Measurements from ENCODE around the gene DOK3. TPM values are rescaled to one million over a fixed set of nuclear protein-coding genes. Genes with fewer than 3 reads are reported as not detected.

Gene DOK3
- total RNA-seq, 4 donors from 2014 or later = 0.60 to 17.2 (median 7.8) TPM

DNA sequence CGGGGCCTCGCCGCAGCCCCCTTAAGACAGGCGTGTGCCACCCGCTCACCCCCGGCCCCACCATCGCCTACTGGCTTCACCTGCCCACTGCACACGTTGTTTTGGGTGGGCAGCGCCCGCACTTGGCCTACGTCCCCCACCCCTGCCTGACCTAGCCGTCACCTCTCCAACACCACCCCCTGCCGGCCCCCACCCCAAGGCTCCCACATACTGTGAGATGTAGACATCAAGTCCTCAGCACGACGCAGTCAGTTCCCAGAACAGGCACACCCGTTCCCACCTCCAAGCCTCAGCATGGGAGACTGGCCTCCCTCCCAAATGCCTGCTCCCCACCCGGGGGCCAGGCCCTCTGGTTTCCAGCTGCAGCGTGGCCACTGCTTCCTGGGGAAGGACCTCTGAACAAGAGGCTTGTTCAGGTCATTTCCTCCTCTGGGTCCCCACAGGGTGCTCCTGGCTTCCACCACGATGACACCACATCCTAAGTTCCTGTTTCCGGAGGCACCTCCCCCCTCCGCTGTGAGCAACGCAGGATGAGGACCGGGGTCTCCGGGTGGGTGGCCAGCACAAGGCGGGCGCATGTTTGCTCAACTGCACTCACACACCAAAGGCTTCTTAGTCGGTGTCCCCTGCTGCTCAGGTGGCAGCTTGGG is 47.5 kb downstream of the DOK3 start:
- no peak overlapping the region for H3K4me3 ChIP-seq
- peaks cover 0 to 1% (median 0%) of the 10 kb centered on the region in 4 donors for H3K4me1 ChIP-seq
- H3K9me3 ChIP-seq = no peaks in the 10 kb centered on the region
- intact Hi-C loops (cut with DNase I; ENCODE audit: low total_unique reads) (no loop called here), in situ Hi-C loops (cut with MboI; ENCODE audit: low pct_ligation_motif_present in 1 of 4, low pct_unique_long_range_greater_than_20kb in 1 of 4, low sequenced_read_pairs in 3 of 4) (loop anchor here in 1 of 4 donors (25.0 kb wide), 1 partner anchor 150 kb away; the partner anchor contains the start of genes MXD3, PRELID1 and RAB24)
- no peak for DNase-seq
- no peak overlapping the region for H3K27ac ChIP-seq
- no peak for TF ChIP-seq POLR2A (IDR thresholded peaks at IDR 0.05)
- TF ChIP-seq, protein P1, sequence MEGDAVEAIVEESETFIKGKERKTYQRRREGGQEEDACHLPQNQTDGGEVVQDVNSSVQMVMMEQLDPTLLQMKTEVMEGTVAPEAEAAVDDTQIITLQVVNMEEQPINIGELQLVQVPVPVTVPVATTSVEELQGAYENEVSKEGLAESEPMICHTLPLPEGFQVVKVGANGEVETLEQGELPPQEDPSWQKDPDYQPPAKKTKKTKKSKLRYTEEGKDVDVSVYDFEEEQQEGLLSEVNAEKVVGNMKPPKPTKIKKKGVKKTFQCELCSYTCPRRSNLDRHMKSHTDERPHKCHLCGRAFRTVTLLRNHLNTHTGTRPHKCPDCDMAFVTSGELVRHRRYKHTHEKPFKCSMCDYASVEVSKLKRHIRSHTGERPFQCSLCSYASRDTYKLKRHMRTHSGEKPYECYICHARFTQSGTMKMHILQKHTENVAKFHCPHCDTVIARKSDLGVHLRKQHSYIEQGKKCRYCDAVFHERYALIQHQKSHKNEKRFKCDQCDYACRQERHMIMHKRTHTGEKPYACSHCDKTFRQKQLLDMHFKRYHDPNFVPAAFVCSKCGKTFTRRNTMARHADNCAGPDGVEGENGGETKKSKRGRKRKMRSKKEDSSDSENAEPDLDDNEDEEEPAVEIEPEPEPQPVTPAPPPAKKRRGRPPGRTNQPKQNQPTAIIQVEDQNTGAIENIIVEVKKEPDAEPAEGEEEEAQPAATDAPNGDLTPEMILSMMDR (IDR thresholded peaks at IDR 0.05) = no peak
- TF ChIP-seq EP300 (IDR thresholded peaks at IDR 0.05; ENCODE audit: low read depth) = no peak
- no peak for TF ChIP-seq POLR2AphosphoS5 (IDR thresholded peaks at IDR 0.05)
- H3K27me3 ChIP-seq = no peaks in the 10 kb centered on the region
- 81% methylated on average over 27 of the region's 27 CpGs; no CpG with 5 or more reads in 1 of the 2 donors for WGBS, 2 donors (ENCODE audit: low coverage in 1 of 2)
- no peaks in the 10 kb centered on the region for H3K36me3 ChIP-seq

DNA sequence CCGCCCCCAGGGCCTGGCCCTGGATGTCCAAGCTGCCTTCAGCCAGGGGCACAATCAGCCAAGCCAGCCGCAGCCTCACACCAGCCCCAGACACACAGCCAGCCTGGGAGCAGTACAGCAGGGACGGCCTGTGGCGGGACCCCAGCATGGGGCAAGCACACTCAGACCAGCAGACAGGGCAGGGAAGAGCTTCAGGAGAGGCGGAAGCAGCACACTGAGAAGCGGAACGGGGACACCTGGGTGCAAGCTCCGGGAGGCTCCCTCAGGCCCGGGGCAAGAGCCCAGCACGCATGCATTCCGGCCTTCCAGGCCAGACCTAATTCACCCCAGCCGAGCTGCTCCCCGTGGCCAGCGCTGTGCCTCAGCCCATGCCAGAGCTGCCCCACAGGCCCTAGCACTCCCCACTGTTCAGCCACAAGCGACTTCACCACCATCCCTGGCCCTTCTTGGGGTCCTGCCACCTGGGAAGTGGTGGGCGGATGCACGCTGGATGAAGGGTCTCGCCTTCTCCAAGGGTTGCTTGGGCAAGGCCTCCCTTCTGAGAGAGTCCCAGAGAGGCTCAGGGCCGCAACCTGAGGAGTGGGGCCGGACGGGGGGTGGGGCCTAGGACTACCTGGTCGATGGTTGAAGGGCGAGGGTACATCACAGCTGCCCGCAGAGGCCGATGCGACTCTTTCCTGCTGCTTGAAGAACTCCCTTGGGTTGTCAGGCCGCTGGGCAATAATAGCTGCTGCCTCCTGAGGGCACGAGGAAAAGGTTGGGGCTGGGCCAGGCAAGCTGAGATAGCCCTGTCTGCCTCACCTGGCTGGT is 49.6 kb downstream of the DOK3 start:
- H3K9me3 ChIP-seq = no peaks in the 10 kb centered on the region
- peaks cover 5 to 17% (median 15%) of the 10 kb centered on the region in 4 donors for H3K4me1 ChIP-seq
- H3K27ac ChIP-seq = no peak overlapping the region
- no peak overlapping the region for H3K4me3 ChIP-seq
- no peak for TF ChIP-seq POLR2A (IDR thresholded peaks at IDR 0.05)
- no peak for TF ChIP-seq POLR2AphosphoS5 (IDR thresholded peaks at IDR 0.05)
- intact Hi-C loops (cut with DNase I; ENCODE audit: low total_unique reads) = loop anchor here (10.0 kb wide), 1 partner anchor 145 kb away; the partner anchor contains the start of gene MXD3
- H3K27me3 ChIP-seq = no peaks in the 10 kb centered on the region
- no peaks in the 10 kb centered on the region for H3K36me3 ChIP-seq
- DNase-seq = no peak
- in situ Hi-C loops (cut with MboI; ENCODE audit: low pct_ligation_motif_present in 1 of 4, low pct_unique_long_range_greater_than_20kb in 1 of 4, low sequenced_read_pairs in 3 of 4) = loop anchor here in 2 of 4 donors (5.0 to 25.0 kb wide), 2 partner anchors 68 to 148 kb away; partner anchors contain the start of genes MXD3 (in 1 of the 2), PRELID1 (in 1 of the 2) and RAB24 (in 1 of the 2)
- WGBS, 2 donors (ENCODE audit: low coverage in 1 of 2) = 92% methylated on average over 28 of the region's 28 CpGs; no CpG with 5 or more reads in 1 of the 2 donors

DNA sequence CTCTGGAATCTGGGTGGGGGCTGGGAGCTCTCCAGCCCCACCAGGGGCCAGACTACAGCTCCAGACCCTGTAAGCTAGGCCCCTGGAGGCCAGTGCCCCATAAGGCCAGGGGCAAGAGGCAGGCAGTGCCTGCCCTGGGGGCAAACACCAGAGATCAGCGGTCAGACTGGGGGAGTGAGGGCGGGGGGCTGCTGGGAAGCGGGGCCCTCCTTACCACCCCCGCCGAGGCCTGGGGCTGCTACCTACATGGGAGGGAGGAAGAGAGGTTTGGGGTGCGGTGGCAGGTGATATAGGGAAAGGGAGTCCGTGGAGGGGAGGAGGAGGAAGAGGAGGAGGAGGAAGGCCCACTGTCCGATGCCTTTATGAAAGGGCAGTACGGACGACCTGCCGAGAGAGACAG is 50.3 kb downstream of the DOK3 start:
- no peaks in the 10 kb centered on the region for H3K27me3 ChIP-seq
- no peak for TF ChIP-seq POLR2A (IDR thresholded peaks at IDR 0.05)
- TF ChIP-seq EP300 (IDR thresholded peaks at IDR 0.05; ENCODE audit: low read depth) = no peak
- TF ChIP-seq, protein P1 (IDR thresholded peaks at IDR 0.05) = no peak
- no peak for TF ChIP-seq POLR2AphosphoS5 (IDR thresholded peaks at IDR 0.05)
- H3K27ac ChIP-seq = no peak overlapping the region
- no peaks in the 10 kb centered on the region for H3K9me3 ChIP-seq
- intact Hi-C loops (cut with DNase I; ENCODE audit: low total_unique reads) = loop anchor here (10.0 kb wide), 1 partner anchor 145 kb away; the partner anchor contains the start of gene MXD3
- in situ Hi-C loops (cut with MboI; ENCODE audit: low pct_ligation_motif_present in 1 of 4, low pct_unique_long_range_greater_than_20kb in 1 of 4, low sequenced_read_pairs in 3 of 4) = loop anchor here in 2 of 4 donors (5.0 to 25.0 kb wide), 2 partner anchors 67 to 147 kb away; partner anchors contain the start of genes MXD3 (in 1 of the 2), PRELID1 (in 1 of the 2) and RAB24 (in 1 of the 2)
- no peak for DNase-seq
- H3K4me3 ChIP-seq = no peak overlapping the region
- no peaks in the 10 kb centered on the region for H3K36me3 ChIP-seq
- 78 to 93% methylated on average over 5 to 11 of the region's 11 CpGs for WGBS, 2 donors (ENCODE audit: low coverage in 1 of 2)
- peaks cover 5 to 20% (median 18%) of the 10 kb centered on the region in 4 donors for H3K4me1 ChIP-seq

DNA sequence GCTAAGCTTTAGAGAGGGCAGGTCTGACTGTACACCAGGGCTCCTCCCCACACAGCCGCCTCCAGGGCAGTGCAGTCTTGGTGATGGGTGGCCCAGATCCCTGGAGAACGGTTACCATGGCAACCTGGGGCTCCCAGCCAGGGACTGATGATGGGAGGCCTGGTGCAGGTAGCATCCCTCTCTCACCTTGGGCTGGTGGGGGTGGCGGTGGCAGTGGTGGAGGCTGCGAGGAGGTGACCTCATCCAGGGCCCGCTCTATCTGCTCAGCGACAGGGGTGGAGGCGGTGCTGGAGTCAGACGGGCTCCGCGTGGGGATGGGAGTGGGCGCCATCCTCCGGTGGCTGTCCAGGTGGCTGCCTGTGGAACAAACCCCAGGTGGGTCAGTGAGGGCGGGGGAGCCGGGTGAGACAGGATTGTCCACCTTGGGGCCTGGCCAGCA is 50.7 kb downstream of the DOK3 start:
- in situ Hi-C loops (cut with MboI; ENCODE audit: low pct_ligation_motif_present in 1 of 4, low pct_unique_long_range_greater_than_20kb in 1 of 4, low sequenced_read_pairs in 3 of 4) (loop anchor here in 2 of 4 donors (5.0 to 25.0 kb wide), 2 partner anchors 67 to 147 kb away; partner anchors contain the start of genes MXD3 (in 1 of the 2), PRELID1 (in 1 of the 2) and RAB24 (in 1 of the 2)), intact Hi-C loops (cut with DNase I; ENCODE audit: low total_unique reads) (loop anchor here (10.0 kb wide), 1 partner anchor 144 kb away; the partner anchor contains the start of gene MXD3)
- Histone ChIP-seq H3K4me1 (peaks cover 8 to 24% (median 22%) of the 10 kb centered on the region in 4 donors), H3K4me3 (no peak overlapping the region), H3K9me3 (no peaks in the 10 kb centered on the region), H3K27me3 (no peaks in the 10 kb centered on the region), H3K36me3 (no peaks in the 10 kb centered on the region), H3K27ac (no peak overlapping the region)
- DNase-seq = no peak
- 87% methylated on average over 12 of the region's 14 CpGs; no CpG with 5 or more reads in 1 of the 2 donors for WGBS, 2 donors (ENCODE audit: low coverage in 1 of 2)
- TF ChIP-seq POLR2A (IDR thresholded peaks at IDR 0.05) = no peak
- TF ChIP-seq EP300 (IDR thresholded peaks at IDR 0.05; ENCODE audit: low read depth) = no peak
- no peak for TF ChIP-seq POLR2AphosphoS5 (IDR thresholded peaks at IDR 0.05)
- TF ChIP-seq, protein P1 (IDR thresholded peaks at IDR 0.05) = no peak

Measured in transverse colon (tissue), 4 donors.